ENCODE results near the gene PKD1.
"Not testable (repeated sequence)": the region's sequence is repeated elsewhere in the genome, so short reads cannot be mapped to it uniquely, and the experiment has no call there.

PKD1 gene

GRCh38 chr16:2126161-2126743 is 9.4 kb downstream of the PKD1 start:
- H3K4me1 Mint-ChIP-seq (ENCODE audit: low read depth); H3K4me3 Mint-ChIP-seq; H3K36me3 Mint-ChIP-seq (ENCODE audit: low read depth); H3K27me3 Mint-ChIP-seq (ENCODE audit: low read depth); H3K9me3 Mint-ChIP-seq; H3K27ac Mint-ChIP-seq: not testable (repeated sequence)

- not testable (repeated sequence) for H3K4me1 Mint-ChIP-seq (ENCODE audit: low read depth); H3K27ac Mint-ChIP-seq
These were observed 10.1 kb downstream of the PKD1 start for GRCh38 chr16:2125609-2126008.

GRCh38 chr16:2124694-2125444 is 10.8 kb downstream of the PKD1 start:
- H3K27me3 Mint-ChIP-seq (ENCODE audit: low read depth); H3K4me3 Mint-ChIP-seq; H3K4me1 Mint-ChIP-seq (ENCODE audit: low read depth); H3K9me3 Mint-ChIP-seq; H3K36me3 Mint-ChIP-seq (ENCODE audit: low read depth); H3K27ac Mint-ChIP-seq: not testable (repeated sequence)

More at GRCh38 chr16:2125609-2126008, 10.1 kb downstream of the PKD1 start:
- not testable (repeated sequence) for H3K27me3 Mint-ChIP-seq (ENCODE audit: low read depth); H3K36me3 Mint-ChIP-seq (ENCODE audit: low read depth); H3K4me3 Mint-ChIP-seq; H3K9me3 Mint-ChIP-seq

- H3K27ac Mint-ChIP-seq; H3K9me3 Mint-ChIP-seq; H3K4me3 Mint-ChIP-seq; H3K4me1 Mint-ChIP-seq (ENCODE audit: low read depth); H3K27me3 Mint-ChIP-seq (ENCODE audit: low read depth); H3K36me3 Mint-ChIP-seq (ENCODE audit: low read depth): not testable (repeated sequence)
These were observed 11.4 kb downstream of the PKD1 start for GRCh38 chr16:2124377-2124693.

- H3K4me3 Mint-ChIP-seq; H3K27ac Mint-ChIP-seq; H3K36me3 Mint-ChIP-seq (ENCODE audit: low read depth); H3K9me3 Mint-ChIP-seq; H3K27me3 Mint-ChIP-seq (ENCODE audit: low read depth); H3K4me1 Mint-ChIP-seq (ENCODE audit: low read depth): not testable (repeated sequence)
These were observed 11.9 kb downstream of the PKD1 start for GRCh38 chr16:2123706-2124376.

GRCh38 chr16:2122934-2123683 is 12.6 kb downstream of the PKD1 start:
- not testable (repeated sequence) for H3K27ac Mint-ChIP-seq; H3K4me3 Mint-ChIP-seq; H3K27me3 Mint-ChIP-seq (ENCODE audit: low read depth); H3K36me3 Mint-ChIP-seq (ENCODE audit: low read depth); H3K4me1 Mint-ChIP-seq (ENCODE audit: low read depth); H3K9me3 Mint-ChIP-seq

- H3K9me3 Mint-ChIP-seq = no peaks in the 10 kb centered on the region
- H3K36me3 Mint-ChIP-seq (ENCODE audit: low read depth) = no peaks in the 10 kb centered on the region
- H3K4me1 Mint-ChIP-seq (ENCODE audit: low read depth) = no peaks in the 10 kb centered on the region
- no peaks in the 10 kb centered on the region for H3K27me3 Mint-ChIP-seq (ENCODE audit: low read depth)
- H3K4me3 Mint-ChIP-seq = no peak overlapping the region
- H3K27ac Mint-ChIP-seq = no peak overlapping the region
These were observed 13.3 kb downstream of the PKD1 start for GRCh38 chr16:2122429-2122828.

GRCh38 chr16:2121853-2122252 is 13.8 kb downstream of the PKD1 start:
- no peaks in the 10 kb centered on the region for H3K9me3 Mint-ChIP-seq
- no peaks in the 10 kb centered on the region for H3K4me1 Mint-ChIP-seq (ENCODE audit: low read depth)
- no peak overlapping the region for H3K27ac Mint-ChIP-seq
- H3K27me3 Mint-ChIP-seq (ENCODE audit: low read depth) = no peaks in the 10 kb centered on the region
- H3K4me3 Mint-ChIP-seq = no peak overlapping the region
- H3K36me3 Mint-ChIP-seq (ENCODE audit: low read depth) = no peaks in the 10 kb centered on the region

GRCh38 chr16:2121325-2121724 is 14.4 kb downstream of the PKD1 start:
- not testable (repeated sequence) for H3K4me3 Mint-ChIP-seq; H3K4me1 Mint-ChIP-seq (ENCODE audit: low read depth); H3K36me3 Mint-ChIP-seq (ENCODE audit: low read depth); H3K27me3 Mint-ChIP-seq (ENCODE audit: low read depth); H3K27ac Mint-ChIP-seq; H3K9me3 Mint-ChIP-seq

GRCh38 chr16:2117960-2118722 is 17.6 kb downstream of the PKD1 start:
- H3K27ac Mint-ChIP-seq; H3K9me3 Mint-ChIP-seq; H3K4me3 Mint-ChIP-seq; H3K4me1 Mint-ChIP-seq (ENCODE audit: low read depth); H3K36me3 Mint-ChIP-seq (ENCODE audit: low read depth); H3K27me3 Mint-ChIP-seq (ENCODE audit: low read depth): not testable (repeated sequence)

GRCh38 chr16:2117341-2117740 is 18.4 kb downstream of the PKD1 start:
- not testable (repeated sequence) for H3K36me3 Mint-ChIP-seq (ENCODE audit: low read depth); H3K27me3 Mint-ChIP-seq (ENCODE audit: low read depth); H3K27ac Mint-ChIP-seq; H3K4me3 Mint-ChIP-seq; H3K9me3 Mint-ChIP-seq; H3K4me1 Mint-ChIP-seq (ENCODE audit: low read depth)

- H3K27me3 Mint-ChIP-seq (ENCODE audit: low read depth); H3K4me3 Mint-ChIP-seq; H3K9me3 Mint-ChIP-seq; H3K27ac Mint-ChIP-seq; H3K4me1 Mint-ChIP-seq (ENCODE audit: low read depth); H3K36me3 Mint-ChIP-seq (ENCODE audit: low read depth): not testable (repeated sequence)
These were observed 19.3 kb downstream of the PKD1 start for GRCh38 chr16:2116428-2116827.

- Mint-ChIP-seq H3K9me3 (no peaks in the 10 kb centered on the region), H3K4me3 (no peak overlapping the region), H3K27ac (no peak overlapping the region), H3K36me3 (ENCODE audit: low read depth) (no peaks in the 10 kb centered on the region), H3K4me1 (ENCODE audit: low read depth) (no peaks in the 10 kb centered on the region), H3K27me3 (ENCODE audit: low read depth) (no peaks in the 10 kb centered on the region)
These were observed 20.1 kb downstream of the PKD1 start for GRCh38 chr16:2115591-2115973.

GRCh38 chr16:2114885-2115590 is 20.7 kb downstream of the PKD1 start:
- not testable (repeated sequence) for H3K36me3 Mint-ChIP-seq (ENCODE audit: low read depth); H3K27ac Mint-ChIP-seq; H3K9me3 Mint-ChIP-seq; H3K4me1 Mint-ChIP-seq (ENCODE audit: low read depth); H3K4me3 Mint-ChIP-seq; H3K27me3 Mint-ChIP-seq (ENCODE audit: low read depth)
